HCT116 (cell line): ENCODE measurements around the gene DENND4C. TPM values are rescaled to one million over a fixed set of nuclear protein-coding genes. Genes with fewer than 3 reads are reported as not detected.
"Not testable (repeated sequence)": the region's sequence is repeated elsewhere in the genome, so short reads cannot be mapped to it uniquely, and the experiment has no call there.

Experiments used
- ATAC-seq: fragments of 200-7000 bp; cut with Tn5 transposase; 2 replicates; pipeline ENCODE4 v1.9.1; 2020; ENCODE audit warnings: mild to moderate bottlenecking, moderate library complexity
- BruUV-seq: library from RNA; stranded (reverse); fragments of 400-500 nt; replicated peaks from 2 replicates; lab custom pipeline; 2021; lab: Mats Ljungman, UMichigan
- CTCF ChIA-PET: fragments of 300-600 bp; sonication (Branson Sonifier 250); formaldehyde crosslinking; loops from one replicate; lab custom pipeline; 2021; ENCODE audit warnings: antibody characterized with exemption; lab: Charles Lee
- POLR2A ChIA-PET: fragments of 300-600, 350-600 bp; sonication (Branson Sonifier 250); formaldehyde crosslinking; loops from one replicate; lab custom pipeline; 2021; ENCODE audit warnings: antibody characterized with exemption; lab: Charles Lee
- RAD21 ChIA-PET, 2 experiments: fragments of 300-600 bp; sonication (Branson Sonifier 250); formaldehyde crosslinking; loops; one replicate each; lab custom pipeline; 2023; ENCODE audit warnings: low total read pairs in 2 of 2; ENCODE audit not compliant: uncharacterized antibody in 2 of 2, unreplicated experiment in 2 of 2, low non-redundant PET in 1 of 2; lab: Charles Lee
- DNase-seq: peaks from one replicate; pipeline ENCODE4 v3.0.0-alpha.2; 2010; ENCODE audit warnings: low read depth, low spot score
- H2AFZ ChIP-seq: fragments of 200-600 bp; shearing (Covaris generic), sonication (generic); 2 replicates; pipeline ENCODE4 v1.6.1; 2017; ENCODE audit warnings: low read depth, mixed run types, mixed read lengths, antibody characterized with exemption, low read length; ENCODE audit not compliant: poor library complexity, severe bottlenecking
- H3K27ac ChIP-seq: 2 replicates; pipeline ENCODE4 v1.5.1; 2012; ENCODE audit warnings: low read depth, low read length
- H3K27me3 ChIP-seq: fragments of 200-600 bp; sonication (generic); 2 replicates; pipeline ENCODE4 v1.6.1; 2016; ENCODE audit warnings: mixed run types, low read length, mixed read lengths; ENCODE audit not compliant: insufficient read depth
- H3K36me3 ChIP-seq, 2 experiments: fragments of 200-500 bp in 1 of 2; fragments of 200-600 bp in 1 of 2; sonication (Bioruptor generic) in 1 of 2; sonication (generic) in 1 of 2; 2 replicates each; pipeline versions ENCODE4 v1.5.1 to v1.6.1; 2014 to 2016; ENCODE audit warnings: low read length in 2 of 2, inconsistent platforms in 1 of 2, mixed read lengths in 1 of 2, mixed run types in 1 of 2; ENCODE audit not compliant: insufficient read depth in 2 of 2, control insufficient read depth in 1 of 2
- H3K4me1 ChIP-seq, 2 experiments: fragments of 200-600 bp in 1 of 2; sonication (generic) in 1 of 2; 2 replicates each; pipeline versions ENCODE4 v1.5.1 to v1.6.1; 2012 to 2017; ENCODE audit warnings: low read length in 2 of 2, inconsistent platforms in 1 of 2, mild to moderate bottlenecking in 1 of 2, mixed read lengths in 1 of 2, mixed run types in 1 of 2, moderate library complexity in 1 of 2; ENCODE audit not compliant: insufficient read depth in 2 of 2, control insufficient read depth in 1 of 2
- H3K4me2 ChIP-seq: fragments of 200-600 bp; sonication (generic); 2 replicates; pipeline ENCODE4 v1.6.1; 2017; ENCODE audit warnings: mixed run types, low read length, mixed read lengths
- H3K4me3 ChIP-seq, 2 experiments: fragments of 200-600 bp in 1 of 2; sonication (generic) in 1 of 2; replicated peaks in 1 of 2; 2 replicates each; pipeline ENCODE4 v1.5.1; 2011 to 2016; ENCODE audit warnings: low read length in 2 of 2, control low read depth in 1 of 2, low read depth in 1 of 2, mild to moderate bottlenecking in 1 of 2, mixed read lengths in 1 of 2, mixed run types in 1 of 2
- H3K79me2 ChIP-seq: fragments of 200-600 bp; sonication (generic); 2 replicates; pipeline ENCODE4 v1.6.1; 2017; ENCODE audit warnings: mild to moderate bottlenecking, mixed run types, low read length, moderate library complexity, mixed read lengths; ENCODE audit not compliant: insufficient read depth
- H3K9ac ChIP-seq: fragments of 200-600 bp; sonication (generic); 2 replicates; pipeline ENCODE4 v1.6.1; 2016; ENCODE audit warnings: low read length, mixed read lengths
- H3K9me2 ChIP-seq: fragments of 200-600 bp; sonication (generic), shearing (Covaris generic); 2 replicates; pipeline ENCODE4 v1.6.1; 2017; ENCODE audit warnings: mixed run types, mild to moderate bottlenecking, moderate library complexity; ENCODE audit not compliant: insufficient read depth
- H3K9me3 ChIP-seq, 2 experiments: fragments of 200-500 bp in 1 of 2; fragments of 200-600 bp in 1 of 2; sonication (Bioruptor generic) in 1 of 2; sonication (generic) in 1 of 2; 2 replicates each; pipeline ENCODE4 v1.6.1; 2014 to 2017; ENCODE audit warnings: low read length in 2 of 2, mixed read lengths in 2 of 2, inconsistent platforms in 1 of 2, low read depth in 1 of 2, mild to moderate bottlenecking in 1 of 2, mixed run types in 1 of 2, moderate library complexity in 1 of 2; ENCODE audit not compliant: control insufficient read depth in 1 of 2, insufficient read depth in 1 of 2
- H4K20me1 ChIP-seq: fragments of 200-600 bp; sonication (generic), shearing (Covaris generic); 2 replicates; pipeline ENCODE4 v1.6.1; 2017; ENCODE audit warnings: mixed run types, mild to moderate bottlenecking, moderate library complexity; ENCODE audit not compliant: insufficient read depth
- EGR1 ChIP-seq: IDR thresholded peaks from 2 replicates; pipeline ENCODE4 v1.6.1; 2012; ENCODE audit warnings: low read depth
- JUND ChIP-seq: IDR thresholded peaks from 2 replicates; pipeline ENCODE4 v1.6.1; 2012
- SP1 ChIP-seq: IDR thresholded peaks from 2 replicates; pipeline ENCODE4 v1.6.1; 2012; ENCODE audit warnings: low read depth
- YY1 ChIP-seq: IDR thresholded peaks from 2 replicates; pipeline ENCODE4 v1.6.1; 2011; ENCODE audit warnings: low read length, low read depth, moderate library complexity, mild to moderate bottlenecking; ENCODE audit not compliant: insufficient replicate concordance; ENCODE audit errors: extremely low read depth
- ZFX ChIP-seq: fragments of 450-650 bp; IDR thresholded peaks from 2 replicates; pipeline ENCODE4 v1.6.1; 2017
- intact Hi-C: fragments of 100-400 bp; cut with micrococcal nuclease; formaldehyde crosslinking; loops from 2 replicates; pipeline ENCODE4 v1.10.0; 2022
- total RNA-seq: library from RNA; stranded (reverse); gene quantifications from one replicate; pipeline ENCODE4 v1.2.1, GENCODE V29; 2021; ENCODE audit not compliant: unreplicated experiment
- TF ChIP-seq, protein P1 (sequence below), 3 experiments: fragments of 200-600 bp in 1 of 3; sonication (generic) in 1 of 3; IDR thresholded peaks in 2 of 3; conservative IDR thresholded peaks in 1 of 3; 2 replicates each; pipeline ENCODE4 v1.5.1; 2012 to 2017; ENCODE audit warnings: low read depth in 2 of 3, low read length in 2 of 3, antibody characterized with exemption in 1 of 3, borderline replicate concordance in 1 of 3, control low read depth in 1 of 3, mild to moderate bottlenecking in 1 of 3, mixed read lengths in 1 of 3, mixed run types in 1 of 3, moderate library complexity in 1 of 3; ENCODE audit not compliant: insufficient read depth in 1 of 3
- TF ChIP-seq, protein P2 (sequence below): IDR thresholded peaks from 2 replicates; pipeline ENCODE4 v1.6.1; 2012; ENCODE audit warnings: low read depth

DENND4C gene
- total RNA-seq, 1 experiment from 2014 or later, result 20.9 TPM

DNA sequence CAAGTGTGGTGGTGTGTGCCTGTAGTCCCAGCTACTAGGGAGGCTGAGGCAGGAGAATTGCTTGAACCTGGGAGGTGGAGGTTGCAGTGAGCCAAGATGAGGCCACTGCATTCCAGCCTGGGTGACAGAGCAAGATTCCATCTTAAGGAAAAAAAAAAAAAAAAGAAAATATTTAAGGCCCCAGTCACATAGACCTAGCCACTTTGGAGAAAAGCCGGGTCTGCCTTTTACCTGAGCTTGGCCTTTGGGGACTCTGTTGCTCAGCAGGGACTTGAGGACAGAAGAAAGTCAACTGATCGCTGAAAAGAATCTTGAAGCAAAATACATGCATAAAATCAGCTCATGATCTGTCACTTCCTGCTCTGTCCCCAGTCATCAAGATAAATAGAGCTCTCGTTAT, 183.0 kb downstream of the DENND4C start:
- H3K4me3 ChIP-seq, H2AFZ ChIP-seq, RAD21 ChIA-PET, intact Hi-C loops, DNase-seq, H3K9me2 ChIP-seq, H3K4me2 ChIP-seq, ATAC-seq, H3K9ac ChIP-seq, H3K79me2 ChIP-seq, H3K36me3 ChIP-seq, H4K20me1 ChIP-seq, CTCF ChIA-PET, BruUV-seq, H3K27me3 ChIP-seq, H3K27ac ChIP-seq, H3K9me3 ChIP-seq: not testable (repeated sequence)
- peaks cover 8 to 26% of the 10 kb centered on the region in 2 experiments for H3K4me1 ChIP-seq
- POLR2A ChIA-PET, result interaction anchor here (0.9 kb wide), 1 partner anchor 9 kb away, joined by 4 read pairs; no protein-coding TSS in a partner anchor

DNA sequence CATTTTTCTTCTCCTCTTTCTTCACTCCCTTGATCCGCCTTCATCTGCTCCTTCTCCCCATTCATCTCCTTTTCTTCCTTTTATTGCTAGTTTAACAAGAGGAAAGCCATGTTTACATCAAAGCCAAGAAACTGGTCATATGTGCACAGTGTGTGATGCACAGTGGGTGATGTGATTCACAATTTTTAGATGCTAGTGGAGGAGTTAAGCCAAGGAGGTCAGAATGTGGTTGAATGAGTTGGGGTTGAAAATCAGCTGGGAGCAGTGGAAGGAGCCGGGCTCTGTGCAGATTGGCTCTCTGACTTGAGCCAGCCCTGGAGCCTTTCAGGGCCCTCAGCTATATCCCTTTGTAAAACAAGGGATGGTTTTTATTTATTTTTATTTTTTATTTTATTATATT, 185.7 kb downstream of the DENND4C start:
- intact Hi-C loops, result no loop called here
- CTCF ChIA-PET, result no interaction called here
- Histone ChIP-seq H3K4me1 (peaks cover 0 to 7% of the 10 kb centered on the region in 2 experiments; a peak in 2 of 4 replicates), H3K27ac (no peak overlapping the region), H4K20me1 (no peaks in the 10 kb centered on the region), H3K27me3 (no peaks in the 10 kb centered on the region), H3K9ac (no peak overlapping the region), H3K9me3 (no peaks in the 10 kb centered on the region), H3K36me3 (no peaks in the 10 kb centered on the region), H3K4me2 (no peak overlapping the region), H3K9me2 (no peaks in the 10 kb centered on the region), H3K79me2 (no peaks in the 10 kb centered on the region), H2AFZ (no peak overlapping the region), H3K4me3 (no peak overlapping the region)
- DNase-seq (no peak), ATAC-seq (no peak)
- TF ChIP-seq YY1 (no peak), EGR1 (no peak), ZFX (no peak), SP1 (no peak), JUND (no peak)
- TF ChIP-seq, protein P1, sequence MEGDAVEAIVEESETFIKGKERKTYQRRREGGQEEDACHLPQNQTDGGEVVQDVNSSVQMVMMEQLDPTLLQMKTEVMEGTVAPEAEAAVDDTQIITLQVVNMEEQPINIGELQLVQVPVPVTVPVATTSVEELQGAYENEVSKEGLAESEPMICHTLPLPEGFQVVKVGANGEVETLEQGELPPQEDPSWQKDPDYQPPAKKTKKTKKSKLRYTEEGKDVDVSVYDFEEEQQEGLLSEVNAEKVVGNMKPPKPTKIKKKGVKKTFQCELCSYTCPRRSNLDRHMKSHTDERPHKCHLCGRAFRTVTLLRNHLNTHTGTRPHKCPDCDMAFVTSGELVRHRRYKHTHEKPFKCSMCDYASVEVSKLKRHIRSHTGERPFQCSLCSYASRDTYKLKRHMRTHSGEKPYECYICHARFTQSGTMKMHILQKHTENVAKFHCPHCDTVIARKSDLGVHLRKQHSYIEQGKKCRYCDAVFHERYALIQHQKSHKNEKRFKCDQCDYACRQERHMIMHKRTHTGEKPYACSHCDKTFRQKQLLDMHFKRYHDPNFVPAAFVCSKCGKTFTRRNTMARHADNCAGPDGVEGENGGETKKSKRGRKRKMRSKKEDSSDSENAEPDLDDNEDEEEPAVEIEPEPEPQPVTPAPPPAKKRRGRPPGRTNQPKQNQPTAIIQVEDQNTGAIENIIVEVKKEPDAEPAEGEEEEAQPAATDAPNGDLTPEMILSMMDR (IDR thresholded peaks at IDR 0.05 in 2 of 3, conservative IDR thresholded peaks at IDR 0.05 in 1 of 3; ENCODE audit: borderline replicate concordance in 1 of 3, insufficient read depth in 1 of 3, low read depth in 2 of 3, low read length in 2 of 3), result no peak
- TF ChIP-seq, protein P2, sequence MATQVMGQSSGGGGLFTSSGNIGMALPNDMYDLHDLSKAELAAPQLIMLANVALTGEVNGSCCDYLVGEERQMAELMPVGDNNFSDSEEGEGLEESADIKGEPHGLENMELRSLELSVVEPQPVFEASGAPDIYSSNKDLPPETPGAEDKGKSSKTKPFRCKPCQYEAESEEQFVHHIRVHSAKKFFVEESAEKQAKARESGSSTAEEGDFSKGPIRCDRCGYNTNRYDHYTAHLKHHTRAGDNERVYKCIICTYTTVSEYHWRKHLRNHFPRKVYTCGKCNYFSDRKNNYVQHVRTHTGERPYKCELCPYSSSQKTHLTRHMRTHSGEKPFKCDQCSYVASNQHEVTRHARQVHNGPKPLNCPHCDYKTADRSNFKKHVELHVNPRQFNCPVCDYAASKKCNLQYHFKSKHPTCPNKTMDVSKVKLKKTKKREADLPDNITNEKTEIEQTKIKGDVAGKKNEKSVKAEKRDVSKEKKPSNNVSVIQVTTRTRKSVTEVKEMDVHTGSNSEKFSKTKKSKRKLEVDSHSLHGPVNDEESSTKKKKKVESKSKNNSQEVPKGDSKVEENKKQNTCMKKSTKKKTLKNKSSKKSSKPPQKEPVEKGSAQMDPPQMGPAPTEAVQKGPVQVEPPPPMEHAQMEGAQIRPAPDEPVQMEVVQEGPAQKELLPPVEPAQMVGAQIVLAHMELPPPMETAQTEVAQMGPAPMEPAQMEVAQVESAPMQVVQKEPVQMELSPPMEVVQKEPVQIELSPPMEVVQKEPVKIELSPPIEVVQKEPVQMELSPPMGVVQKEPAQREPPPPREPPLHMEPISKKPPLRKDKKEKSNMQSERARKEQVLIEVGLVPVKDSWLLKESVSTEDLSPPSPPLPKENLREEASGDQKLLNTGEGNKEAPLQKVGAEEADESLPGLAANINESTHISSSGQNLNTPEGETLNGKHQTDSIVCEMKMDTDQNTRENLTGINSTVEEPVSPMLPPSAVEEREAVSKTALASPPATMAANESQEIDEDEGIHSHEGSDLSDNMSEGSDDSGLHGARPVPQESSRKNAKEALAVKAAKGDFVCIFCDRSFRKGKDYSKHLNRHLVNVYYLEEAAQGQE, result no peak
- no TSS peak for BruUV-seq
- POLR2A ChIA-PET, result no interaction called here
- RAD21 ChIA-PET, result no interaction called here
